Measurements from ENCODE around the gene PPP1R13B.
"Not testable (repeated sequence)": the region's sequence is repeated elsewhere in the genome, so short reads cannot be mapped to it uniquely, and the experiment has no call there.

Gene PPP1R13B

DNA sequence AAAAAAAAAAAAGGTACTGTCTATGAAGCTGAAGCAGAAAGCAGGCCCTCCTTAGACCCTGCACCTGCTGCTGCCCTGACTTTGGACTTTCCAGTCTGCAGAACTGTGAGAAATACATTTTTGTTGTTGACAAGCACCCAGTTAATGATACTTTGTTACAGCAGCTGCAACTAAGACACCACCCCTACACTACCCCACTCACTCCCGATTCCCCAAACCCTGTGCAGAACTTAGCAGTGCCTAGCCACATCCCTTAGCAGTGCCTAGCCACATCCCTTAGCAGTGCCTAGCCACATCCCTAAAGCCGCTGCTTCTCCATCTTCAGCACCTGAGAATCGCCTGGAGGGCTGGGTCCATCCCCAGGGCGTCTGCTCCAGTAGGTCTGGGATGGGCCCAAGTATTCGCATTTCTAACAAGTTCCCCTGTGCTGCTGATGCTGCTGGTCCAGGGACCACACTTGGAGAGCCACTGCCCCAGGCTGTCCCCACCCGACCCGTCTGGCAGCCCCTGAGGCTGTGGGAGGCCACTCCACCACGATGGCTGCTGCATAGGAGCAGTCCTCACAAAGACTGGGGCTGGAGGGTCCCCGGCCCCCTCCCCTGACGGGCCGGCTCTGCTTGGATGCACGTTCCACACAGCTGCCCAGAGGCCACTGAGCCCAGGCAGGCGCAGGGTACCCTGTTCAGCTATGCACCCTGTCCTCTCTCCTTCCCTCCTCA is 10.8 kb upstream of the PPP1R13B start:
- DNase-seq: no peak

DNA sequence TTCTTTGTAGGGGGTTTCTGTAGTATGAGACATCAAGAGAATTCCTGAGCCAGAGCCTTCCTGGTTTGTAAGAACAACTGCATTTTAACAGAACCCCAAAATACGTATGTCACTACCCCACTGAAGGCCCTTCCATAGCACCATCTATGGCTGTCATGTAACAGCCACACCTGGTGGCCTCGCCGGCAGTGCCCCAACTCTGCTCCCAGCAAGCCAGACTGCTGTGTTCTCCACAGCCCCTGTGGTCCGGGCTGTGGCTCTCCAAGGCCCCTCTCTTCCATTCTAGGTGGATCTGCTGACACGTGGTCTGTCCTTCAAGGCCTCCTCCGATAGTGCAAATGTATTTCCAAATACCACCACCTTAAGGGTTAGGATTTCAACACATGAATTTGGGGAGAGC is 9.9 kb upstream of the PPP1R13B start:
- DNase-seq: no peak

DNA sequence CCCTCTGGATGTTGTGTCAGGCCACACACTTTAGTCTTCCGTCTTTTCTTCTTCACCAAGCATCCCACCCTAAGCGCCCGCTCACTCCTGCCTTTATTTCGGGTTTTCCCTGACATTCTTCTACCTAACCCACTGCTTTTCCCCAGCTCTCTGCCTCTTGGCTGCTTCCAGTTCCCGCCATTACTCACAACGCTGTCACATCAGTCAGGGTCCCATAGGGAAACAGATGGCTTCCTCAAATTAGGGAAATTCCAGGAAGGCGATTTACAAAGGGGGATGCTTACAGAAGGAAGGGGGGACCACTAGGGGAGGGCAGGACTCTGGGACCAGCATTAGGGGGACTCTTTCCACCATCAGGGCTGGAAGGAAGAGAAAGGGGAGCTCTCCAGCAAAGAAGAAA is 9.2 kb upstream of the PPP1R13B start:
- no peak for DNase-seq

DNA sequence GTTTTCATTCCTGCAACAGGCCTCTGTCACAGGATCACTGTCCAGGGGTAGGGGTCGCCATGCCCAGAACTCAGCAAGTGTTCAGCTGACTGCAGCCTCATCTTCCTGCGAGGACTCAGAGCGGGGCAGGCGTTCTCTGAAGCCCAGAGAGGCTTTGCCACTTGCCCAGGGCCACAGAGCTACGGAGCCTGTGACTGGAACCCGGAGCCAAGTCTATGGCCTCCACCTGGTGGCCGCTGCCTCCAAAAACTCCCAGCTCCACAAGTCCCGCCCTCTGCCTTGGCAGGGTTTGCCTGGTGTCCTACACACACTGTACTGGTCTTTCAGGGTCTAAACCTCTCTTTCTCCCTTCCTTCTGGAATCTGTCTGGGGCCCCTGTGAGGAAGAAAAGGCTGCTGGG is 8.7 kb upstream of the PPP1R13B start:
- no peak for DNase-seq

DNA sequence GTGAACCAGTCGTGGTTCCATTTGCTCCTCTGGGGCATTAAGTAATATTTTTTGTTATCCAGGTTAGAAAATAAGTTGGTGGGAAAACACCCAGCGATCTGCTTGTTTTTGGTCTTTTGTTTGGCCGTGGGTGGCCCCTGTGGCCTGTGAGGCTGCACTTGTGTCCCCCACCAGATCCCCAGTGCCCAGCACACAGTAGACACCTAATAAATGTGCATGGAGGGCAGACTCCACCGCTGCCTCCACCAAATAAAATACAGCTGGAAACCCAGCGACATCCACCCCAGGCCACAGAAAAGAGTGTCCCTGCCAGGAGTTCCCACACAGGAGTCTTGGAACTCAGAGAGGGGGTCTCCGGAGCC is 8.3 kb upstream of the PPP1R13B start:
- no peak for DNase-seq

DNA sequence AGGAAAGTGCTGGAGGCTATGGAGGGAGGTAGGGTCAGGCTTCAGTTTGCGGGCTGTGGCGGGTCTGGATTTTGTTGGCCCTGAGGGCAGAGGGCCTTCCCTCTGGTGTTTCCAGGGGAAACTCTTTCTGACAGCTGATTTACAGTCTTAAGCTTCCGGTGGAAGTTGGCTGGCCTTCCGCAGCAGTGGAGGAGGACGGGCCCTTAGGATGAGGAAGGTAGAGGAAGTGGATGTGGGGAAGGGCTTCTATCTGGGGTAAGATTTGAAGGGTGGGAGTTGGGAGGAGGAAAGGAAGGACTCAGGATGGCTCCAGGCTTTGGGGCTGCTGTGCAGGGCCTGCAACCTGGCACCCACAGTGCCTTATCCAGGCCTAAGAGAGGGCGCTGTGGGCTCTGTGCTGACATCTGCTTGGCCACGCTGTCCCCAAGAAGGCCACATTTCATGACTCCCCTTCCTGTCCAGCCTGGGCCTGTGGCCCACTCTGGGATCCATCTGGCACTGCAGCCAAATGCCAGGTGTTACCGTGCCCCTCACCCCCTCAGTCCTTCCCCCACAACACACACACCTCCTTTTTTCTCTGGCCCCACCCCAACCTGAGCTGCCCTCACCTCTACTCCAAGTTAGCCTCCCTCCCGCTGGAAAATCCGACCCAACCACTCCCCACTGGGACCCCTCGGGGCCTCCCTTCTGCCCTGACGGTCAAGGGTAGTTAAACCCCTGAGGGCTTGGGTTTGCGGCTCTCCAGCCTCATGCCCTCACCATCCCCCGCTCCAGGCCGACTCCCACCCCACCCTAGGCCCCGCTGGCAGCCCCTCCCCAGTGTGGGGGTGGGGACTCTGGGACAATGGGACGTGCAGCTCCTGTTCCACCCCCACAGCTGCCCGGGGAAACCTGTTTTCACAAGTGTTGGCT is 7.7 kb upstream of the PPP1R13B start:
- DNase-seq: peak; percentile 52

DNA sequence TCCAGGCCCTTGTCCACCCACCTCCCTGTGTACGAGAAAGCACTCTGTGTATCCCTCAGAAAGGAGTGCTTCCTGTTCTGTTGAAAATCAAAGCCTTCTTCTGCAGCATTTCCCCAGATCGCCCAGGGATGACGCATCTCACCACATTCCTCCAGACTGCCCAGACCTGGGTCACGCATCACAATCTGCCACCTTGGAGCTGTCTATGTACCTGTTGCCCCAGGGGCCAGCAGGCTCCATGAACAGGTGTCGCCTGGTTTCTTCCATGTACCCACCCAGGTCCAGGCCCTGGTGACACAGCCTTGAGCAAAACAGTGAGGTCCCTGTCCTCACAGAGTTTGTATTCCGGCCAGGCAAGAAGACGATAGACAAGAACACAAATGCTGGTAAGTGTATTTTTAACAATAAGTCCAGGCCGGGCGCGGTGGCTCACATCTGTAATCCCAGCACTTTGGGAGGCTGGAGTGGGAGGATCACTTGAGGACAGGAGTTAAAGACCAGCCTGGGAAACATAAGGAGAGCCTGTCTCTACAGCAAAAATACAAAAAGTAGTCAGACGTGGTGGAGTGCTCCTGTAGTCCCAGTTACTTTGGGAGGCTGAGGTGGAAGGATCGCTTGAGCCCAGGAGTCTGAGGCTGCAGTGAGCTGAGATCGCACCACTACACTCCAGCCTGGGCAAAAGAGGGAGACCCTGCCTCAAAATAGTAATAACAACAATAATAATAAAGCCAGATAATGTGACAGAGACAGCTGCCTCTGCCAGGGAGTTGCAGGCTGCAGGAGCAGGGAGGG is 6.8 kb upstream of the PPP1R13B start:
- no peak for DNase-seq

DNA sequence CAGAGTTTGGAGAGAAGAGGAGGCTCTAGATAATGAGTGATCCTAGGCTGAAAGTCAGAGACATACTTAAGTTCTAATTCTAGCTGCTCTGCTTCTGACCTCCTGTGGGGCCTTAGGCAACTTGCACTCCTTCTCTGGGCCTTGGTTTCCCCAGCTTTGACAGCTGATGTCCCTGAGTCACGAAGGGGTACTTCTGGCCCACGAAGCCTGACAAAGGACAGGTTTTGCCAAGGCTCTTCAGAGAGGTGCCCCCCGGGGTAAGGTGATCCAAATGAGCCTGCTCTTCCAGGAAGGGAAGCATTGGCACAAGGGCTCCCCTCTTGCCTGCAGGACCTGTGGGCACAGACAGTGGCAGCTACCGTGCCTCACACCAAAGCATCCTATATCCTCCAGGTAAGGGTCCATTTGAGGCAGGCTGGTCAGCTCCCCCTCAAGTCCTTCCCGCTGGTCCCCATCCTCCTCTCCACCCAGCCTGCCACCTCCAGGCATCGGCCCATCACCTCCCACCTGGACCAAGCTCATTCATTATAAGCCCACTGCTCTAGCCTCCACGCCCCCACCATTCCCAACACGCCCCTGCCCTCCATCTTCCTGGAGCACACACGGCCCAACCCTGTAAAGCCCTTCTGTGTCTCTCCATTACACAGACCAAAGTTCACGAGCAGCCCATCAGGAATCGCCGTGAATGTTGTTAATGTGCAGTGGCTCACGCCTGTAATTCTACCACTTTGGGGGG is 1.9 kb upstream of the PPP1R13B start:
- no peak for DNase-seq

DNA sequence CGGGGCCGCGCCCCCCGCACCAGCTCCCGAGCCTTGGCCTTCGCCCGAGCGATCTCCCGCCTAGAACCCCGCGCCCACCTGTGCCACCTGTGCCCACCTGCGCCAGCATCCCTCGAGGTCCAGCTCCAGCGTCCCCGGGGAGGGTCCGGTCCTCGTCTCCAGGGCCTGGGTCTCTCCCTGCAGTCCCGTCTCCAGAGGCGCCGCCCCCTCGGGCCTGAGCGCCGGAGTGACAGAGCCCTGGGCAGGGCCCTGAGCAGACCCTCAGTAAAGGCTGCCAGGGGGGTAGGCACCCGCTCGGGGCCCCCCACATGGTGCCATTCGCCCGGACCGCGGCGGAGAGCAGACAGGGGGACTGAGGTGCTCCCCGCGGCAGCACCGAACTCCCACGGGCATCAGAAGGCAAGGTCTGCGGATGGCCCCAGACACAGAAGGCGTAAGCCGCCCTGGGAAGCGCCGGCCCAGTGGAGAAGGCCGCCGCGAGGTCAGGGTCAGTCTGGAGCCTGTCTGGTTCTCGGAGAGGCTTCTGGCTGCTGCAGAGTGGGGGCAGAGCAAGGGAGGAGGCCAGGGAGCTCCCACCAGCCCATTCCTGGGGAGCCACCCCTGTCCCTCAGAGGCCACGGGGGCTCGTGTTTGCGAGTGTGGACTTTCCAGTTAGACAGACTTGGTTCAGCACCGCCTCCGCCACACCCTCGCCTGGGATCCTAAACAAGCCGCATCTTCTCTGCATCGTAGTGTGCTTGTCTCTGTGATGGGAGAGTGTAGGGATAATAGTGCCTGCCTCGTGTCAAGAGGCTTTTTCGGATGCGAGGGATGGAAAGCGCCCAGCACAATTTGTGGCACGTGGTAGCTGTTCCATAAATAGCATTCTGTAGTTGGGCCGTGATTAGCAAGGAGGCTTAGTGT is 1.1 kb upstream of the PPP1R13B start:
- peak; percentile 52 for DNase-seq

DNA sequence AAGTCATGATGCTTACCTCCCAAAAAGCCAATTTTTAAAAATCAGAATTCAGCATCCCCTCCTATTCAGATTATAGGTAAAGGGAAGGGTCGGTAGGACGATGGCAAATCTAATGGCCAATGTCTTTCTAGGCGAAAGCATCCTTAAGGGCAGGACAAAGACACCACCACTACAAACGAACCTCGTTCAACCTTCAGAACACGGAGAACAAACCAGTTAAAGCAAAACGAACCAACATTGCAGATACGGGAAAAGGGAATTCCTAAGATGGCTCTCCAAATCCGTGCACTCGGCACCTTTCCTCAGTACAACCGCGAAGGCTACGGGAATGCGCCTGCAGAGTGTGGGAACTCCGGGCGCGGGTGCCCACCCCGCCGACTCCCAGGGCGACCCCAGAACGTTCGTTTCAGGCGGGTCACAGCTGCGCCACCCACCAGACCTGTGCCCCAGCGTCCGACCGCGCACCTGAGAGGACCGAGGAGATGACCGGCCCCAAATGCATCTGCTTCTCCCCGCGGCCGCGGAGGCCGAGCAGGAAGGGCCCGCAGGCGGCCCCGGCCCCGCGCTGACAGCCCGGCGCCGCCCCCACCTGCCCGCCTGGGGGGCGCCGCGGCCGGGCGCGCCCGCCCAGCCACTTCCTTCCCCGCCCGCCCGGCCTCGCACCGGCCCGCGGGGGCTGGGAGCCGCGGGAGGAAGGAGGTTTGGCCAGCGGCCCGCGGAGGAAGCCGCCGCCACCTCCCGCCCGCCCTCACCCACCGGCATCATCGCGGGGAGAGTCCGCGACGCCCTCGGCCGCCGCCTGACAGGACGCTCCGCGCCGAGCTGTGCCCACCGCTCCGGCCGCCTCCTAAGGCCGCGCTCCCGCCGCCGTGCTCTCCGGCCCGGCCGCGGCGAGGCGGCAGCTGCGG is 578 bp downstream of the PPP1R13B start:
- peak; percentile 79 for DNase-seq

DNA sequence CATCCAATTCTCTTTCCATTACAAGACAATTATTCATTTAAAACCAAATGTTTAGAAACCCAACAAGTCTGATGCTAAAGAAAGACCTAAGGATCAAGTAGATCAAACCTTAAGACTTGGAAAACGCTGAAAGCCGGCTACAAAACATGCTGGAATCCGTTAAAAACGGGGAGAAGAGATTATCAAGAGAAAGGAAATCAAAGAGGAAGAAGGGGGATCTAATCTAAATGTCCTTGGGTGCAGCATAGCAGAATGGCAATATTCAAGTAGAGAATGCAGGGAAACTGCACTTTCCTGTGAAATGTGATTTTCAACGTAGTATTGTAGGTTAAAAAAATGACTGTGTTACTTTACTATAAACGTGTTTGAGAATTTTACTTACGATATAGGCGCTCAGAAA is 1.3 kb downstream of the PPP1R13B start:
- DNase-seq: no peak

DNA sequence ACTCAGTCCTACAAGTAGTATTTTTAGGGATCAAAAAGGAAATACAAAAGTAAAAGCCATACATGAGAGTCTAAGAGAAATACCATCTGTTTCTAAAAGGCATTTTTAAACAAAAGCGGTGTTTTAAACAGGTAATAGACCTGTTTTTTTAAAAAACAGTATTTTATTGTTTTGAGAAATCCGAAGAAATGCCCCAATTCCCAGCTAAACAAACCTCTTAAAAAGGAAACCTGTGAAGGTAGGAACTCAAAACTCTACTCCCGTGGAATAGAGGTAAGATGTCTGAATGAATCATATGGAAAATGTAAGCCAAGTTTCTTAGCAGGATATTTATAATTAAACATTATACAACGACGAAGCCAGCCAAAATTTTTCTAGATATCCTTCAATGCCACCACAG is 2.0 kb downstream of the PPP1R13B start:
- DNase-seq: no peak

DNA sequence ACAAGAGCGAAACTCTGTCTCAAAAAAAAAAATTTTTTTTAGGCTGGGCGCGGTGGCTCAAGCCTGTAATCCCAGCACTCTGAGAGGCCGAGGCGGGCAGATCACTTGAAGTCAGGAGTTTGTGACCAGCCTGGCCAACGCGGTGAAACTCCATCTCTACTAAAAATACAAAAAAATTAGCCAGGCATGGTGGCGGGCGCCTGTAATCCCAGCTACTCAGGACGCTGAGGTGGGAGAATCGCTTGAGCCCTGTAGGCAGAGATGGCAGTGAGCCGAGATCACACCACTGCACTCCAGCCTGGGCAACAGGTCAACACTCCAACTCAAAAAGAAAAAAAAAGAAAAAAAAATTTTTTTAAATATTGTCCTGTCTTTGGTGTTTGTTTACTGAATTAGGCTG is 6.1 kb downstream of the PPP1R13B start:
- DNase-seq: not testable (repeated sequence)

DNA sequence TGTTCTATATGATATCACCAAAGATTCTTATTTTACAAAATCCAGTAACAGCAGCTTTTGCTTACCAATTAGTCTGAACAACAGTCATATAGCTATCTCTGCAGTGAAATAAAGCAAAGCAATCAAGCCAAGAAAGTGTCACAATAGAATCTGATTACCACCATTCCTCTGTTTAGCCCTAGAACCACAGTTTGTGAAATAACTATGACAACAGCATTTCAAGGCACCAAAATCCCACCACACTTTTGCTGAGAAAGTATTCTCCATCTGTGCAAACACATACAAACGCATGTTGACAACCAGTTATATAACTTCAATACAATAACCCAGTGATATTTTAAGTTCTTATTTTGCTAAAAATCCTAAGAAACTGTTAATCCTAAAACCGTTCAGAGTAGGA is 7.4 kb downstream of the PPP1R13B start:
- DNase-seq: no peak

DNA sequence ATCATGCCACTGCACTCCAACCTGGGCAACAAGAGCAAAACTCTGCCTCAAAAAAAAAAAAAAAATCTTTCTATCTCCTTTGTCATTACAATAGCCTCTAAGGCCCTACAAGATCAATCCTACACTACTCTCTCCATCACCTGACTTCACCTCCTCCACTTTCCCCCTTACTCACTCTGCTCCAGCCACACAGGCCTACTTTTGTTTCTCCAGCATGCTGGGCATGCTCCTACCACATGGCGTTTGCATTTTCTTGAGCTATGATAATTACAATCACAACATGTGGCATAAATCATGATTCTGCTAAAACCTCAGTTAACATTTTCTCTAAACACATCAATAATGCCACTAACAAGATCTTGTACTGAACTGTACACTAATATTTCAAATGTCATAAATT is 7.8 kb downstream of the PPP1R13B start:
- DNase-seq: no peak

DNA sequence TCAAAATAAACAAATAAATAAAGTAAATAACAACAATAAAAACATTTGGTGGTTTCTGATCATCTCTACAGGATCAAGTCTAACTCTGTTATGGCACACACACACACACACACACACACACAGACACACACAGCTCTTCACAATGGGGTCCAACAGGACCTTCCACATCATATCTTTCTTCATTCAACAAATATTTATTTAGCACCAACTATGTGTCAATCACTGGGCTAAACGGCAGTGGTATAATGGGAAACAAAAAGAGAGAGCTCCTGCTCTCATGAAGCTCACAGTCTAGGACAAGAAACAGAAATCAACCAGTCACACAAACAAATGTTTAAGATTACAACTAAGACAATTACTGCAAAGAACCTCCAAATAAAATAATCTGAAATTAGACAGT is 9.3 kb downstream of the PPP1R13B start:
- DNase-seq: no peak

DNA sequence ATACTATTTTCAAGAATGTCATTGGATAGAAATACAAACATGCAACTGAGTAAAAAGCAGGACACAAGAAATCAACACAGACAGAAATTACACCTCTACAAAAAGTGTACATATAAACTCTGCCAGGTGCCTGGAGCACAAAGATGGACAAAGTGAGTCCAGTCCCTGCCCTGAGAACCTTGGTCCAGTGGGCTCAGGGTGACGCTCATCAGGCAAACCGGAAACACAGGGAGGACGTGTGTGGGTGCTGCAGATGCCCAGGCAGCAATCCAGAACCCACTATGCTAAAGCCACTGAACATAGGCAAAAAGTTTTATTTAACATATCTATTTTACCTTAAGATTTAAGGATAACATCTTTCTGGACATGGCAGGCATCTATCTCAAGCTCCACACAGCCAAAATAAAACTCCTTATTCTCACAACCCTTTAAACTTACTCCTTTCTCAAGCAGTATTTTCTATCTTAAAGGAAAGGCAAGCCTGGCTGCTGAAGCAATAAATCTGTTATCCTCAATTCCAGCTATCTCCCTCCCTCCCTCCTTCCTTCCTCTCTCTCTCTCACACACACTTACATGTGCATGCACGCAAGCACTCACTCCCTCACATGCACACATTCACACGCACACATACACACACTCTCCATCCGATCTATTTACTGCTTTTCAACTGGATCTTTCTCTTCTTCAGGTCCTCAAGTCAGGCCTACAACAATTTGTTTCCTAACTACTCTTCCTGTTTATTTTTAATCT is 10.2 kb downstream of the PPP1R13B start:
- no peak for DNase-seq

DNA sequence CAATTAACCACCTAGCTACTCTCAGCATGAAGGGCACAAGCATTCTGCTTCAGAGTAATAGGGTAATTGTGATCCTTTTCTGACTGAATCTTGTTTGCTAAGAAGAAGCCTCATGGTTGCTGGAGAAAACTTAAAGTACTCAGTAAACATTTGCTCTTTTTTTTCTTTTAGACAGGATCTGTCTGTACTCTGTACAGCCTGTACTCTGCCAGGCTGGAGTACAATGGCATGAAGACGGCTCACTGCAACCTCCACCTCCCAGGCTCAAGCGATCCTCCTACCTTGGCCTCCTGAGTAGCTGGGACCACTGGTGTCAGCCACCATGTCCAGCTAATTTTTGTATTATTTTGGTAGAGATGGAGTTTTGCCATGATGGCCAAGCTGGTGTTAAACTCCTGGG is 12.4 kb downstream of the PPP1R13B start:
- DNase-seq: no peak

DNA sequence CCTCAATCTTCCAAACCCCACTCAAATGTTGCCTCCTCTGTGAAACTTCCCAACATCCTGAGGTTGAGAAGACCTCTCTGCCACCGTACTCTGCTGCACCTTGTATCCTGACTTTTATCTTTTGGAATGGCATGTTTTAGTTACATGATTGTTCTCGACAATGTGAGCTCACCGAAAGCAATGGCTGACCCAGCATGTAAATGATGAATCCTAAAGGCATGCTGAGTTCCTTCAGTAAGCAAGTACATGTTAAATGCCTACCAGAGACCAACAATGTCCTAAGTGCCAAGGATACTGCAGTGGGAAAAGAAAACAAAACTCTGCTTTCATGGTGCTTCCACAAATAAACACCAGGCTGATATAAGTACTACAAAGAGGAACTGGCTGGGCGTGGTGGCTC is 13.7 kb downstream of the PPP1R13B start:
- DNase-seq: no peak

DNA sequence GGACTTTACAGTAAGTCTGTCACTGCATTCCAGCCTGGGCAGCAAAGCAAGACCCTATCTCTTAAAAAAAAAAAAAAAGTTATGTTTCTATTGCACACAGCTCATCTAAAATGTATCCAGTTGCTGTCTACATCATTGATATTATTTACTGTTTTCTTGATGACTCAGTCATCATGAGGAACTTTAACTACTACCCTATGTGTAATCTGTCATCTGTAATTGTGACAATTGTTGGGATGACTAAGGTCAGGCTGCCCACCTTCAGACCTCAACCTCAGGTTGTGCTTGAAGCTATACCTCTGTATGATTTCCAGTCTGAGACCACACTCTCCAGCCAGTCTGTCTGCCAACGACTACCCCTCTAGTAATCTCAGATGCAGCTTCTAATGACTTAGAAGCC is 15.3 kb downstream of the PPP1R13B start:
- DNase-seq: no peak
